HG03432 (cell line): ENCODE results near the gene RDM1.
"Not testable (repeated sequence)": the region's sequence is repeated elsewhere in the genome, so short reads cannot be mapped to it uniquely, and the experiment has no call there.

Experiments
- ATAC-seq: cut with Tn5 transposase; IDR thresholded peaks from one replicate; pipeline ENCODE4 v1.9.1; 2021; ENCODE audit warnings: mild to moderate bottlenecking, moderate library complexity; ENCODE audit not compliant: unreplicated experiment

RDM1 gene

GRCh38 chr17:35900708-35901480, 29.7 kb downstream of the RDM1 start:
- no peak for ATAC-seq

- ATAC-seq: no peak
Observed at GRCh38 chr17:35900280-35900679, 30.3 kb downstream of the RDM1 start.

GRCh38 chr17:35898283-35899070, 32.1 kb downstream of the RDM1 start:
- no peak for ATAC-seq

- not testable (repeated sequence) for ATAC-seq
Observed at GRCh38 chr17:35897772-35898171, 32.8 kb downstream of the RDM1 start.

GRCh38 chr17:35895636-35896587, 34.7 kb downstream of the RDM1 start:
- no peak for ATAC-seq

GRCh38 chr17:35894206-35894605, 36.4 kb downstream of the RDM1 start:
- no peak for ATAC-seq

- no peak for ATAC-seq
Observed at GRCh38 chr17:35893751-35894150, 36.8 kb downstream of the RDM1 start.

GRCh38 chr17:35892091-35893035, 38.2 kb downstream of the RDM1 start:
- ATAC-seq: no peak

- no peak for ATAC-seq
Observed at GRCh38 chr17:35891269-35891668, 39.3 kb downstream of the RDM1 start.

GRCh38 chr17:35890774-35891155, 39.8 kb downstream of the RDM1 start:
- ATAC-seq: no peak

- no peak for ATAC-seq
Observed at GRCh38 chr17:35889818-35890773, 40.5 kb downstream of the RDM1 start.

GRCh38 chr17:35889241-35889640, 41.3 kb downstream of the RDM1 start:
- no peak for ATAC-seq

- ATAC-seq: peak; percentile 90
Observed at GRCh38 chr17:35879773-35880654, 50.6 kb downstream of the RDM1 start, which contains the start of gene CCL5. CCL5 (minus strand) TSS chr17:35880360.

- ATAC-seq: no peak
Observed at GRCh38 chr17:35878361-35878760, 52.2 kb downstream of the RDM1 start.

GRCh38 chr17:35877345-35878029, 53.1 kb downstream of the RDM1 start:
- no peak for ATAC-seq

GRCh38 chr17:35876534-35876933, 54.0 kb downstream of the RDM1 start:
- ATAC-seq: no peak

- ATAC-seq: no peak
Observed at GRCh38 chr17:35875800-35876139, 54.8 kb downstream of the RDM1 start.
